Measurements from ENCODE around the gene AGTPBP1.

The AGTPBP1 gene

GRCh38 chr9:85716031-85716877 lies 25.5 kb downstream of the AGTPBP1 start:
- DNase-seq = no peak

GRCh38 chr9:85715587-85715986 lies 26.2 kb downstream of the AGTPBP1 start:
- DNase-seq = peak; percentile 44

DNA sequence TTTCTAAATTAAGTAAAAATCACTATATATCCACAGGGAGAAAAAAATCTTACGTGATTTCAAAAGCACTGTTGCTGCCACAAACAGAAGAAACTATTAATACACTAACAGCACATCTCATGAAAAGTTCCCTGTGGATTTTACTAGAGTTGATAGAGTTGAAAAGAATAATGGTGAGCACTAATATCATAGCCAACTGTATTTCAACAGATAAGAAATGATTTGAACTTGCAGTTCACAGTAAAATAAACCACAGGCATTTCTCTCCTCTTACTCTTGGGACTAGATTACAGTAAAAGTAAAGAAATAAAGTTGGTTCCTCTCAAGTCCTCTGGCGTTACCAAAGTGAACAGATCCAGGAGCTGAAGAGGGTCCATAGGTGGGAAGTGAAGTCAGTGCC lies 27.9 kb downstream of the AGTPBP1 start:
- DNase-seq = no peak

DNA sequence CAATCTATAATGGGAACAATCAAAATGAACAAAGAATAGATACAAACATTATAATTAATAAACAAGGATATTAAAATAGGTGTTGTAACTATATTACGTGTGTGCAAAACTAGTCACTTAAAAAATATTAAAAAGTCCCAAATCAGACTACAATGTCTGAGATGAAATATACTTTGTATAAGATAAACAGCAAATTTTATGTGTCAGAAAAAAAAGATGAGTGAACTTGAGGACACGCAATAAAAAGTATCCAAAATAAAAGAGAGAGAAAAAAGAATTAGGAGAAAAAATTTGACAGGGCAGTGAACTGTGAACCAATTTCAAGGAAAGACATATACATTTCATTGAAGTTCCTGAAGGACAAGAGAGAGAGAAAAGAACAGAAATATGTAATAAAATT lies 37.0 kb downstream of the AGTPBP1 start:
- no peak for DNase-seq

DNA sequence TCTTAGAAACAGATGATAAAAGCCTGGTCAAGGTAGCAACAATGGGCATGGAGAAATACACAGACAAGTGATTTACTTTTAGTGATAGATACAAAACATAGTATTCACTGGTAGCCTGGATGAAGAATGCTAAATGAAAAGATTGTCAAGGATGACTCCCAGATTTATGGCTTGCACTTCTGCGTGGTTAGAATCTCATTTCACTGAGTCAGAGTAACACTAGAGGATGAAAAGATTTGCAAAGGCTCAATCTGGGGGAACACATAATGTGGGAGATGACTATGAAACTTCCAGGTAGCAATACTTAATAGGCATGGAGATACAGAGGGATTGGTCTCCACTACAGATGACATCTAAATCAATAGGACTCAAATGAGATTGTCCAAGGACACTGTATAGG lies 38.4 kb downstream of the AGTPBP1 start:
- no peak for DNase-seq

- DNase-seq = no peak
Measured at GRCh38 chr9:85702726-85703289, 38.9 kb downstream of the AGTPBP1 start.

- no peak for DNase-seq
Measured at GRCh38 chr9:85702191-85702590, 39.6 kb downstream of the AGTPBP1 start.

- DNase-seq = no peak
Measured at GRCh38 chr9:85700330-85700729, 41.4 kb downstream of the AGTPBP1 start.

DNA sequence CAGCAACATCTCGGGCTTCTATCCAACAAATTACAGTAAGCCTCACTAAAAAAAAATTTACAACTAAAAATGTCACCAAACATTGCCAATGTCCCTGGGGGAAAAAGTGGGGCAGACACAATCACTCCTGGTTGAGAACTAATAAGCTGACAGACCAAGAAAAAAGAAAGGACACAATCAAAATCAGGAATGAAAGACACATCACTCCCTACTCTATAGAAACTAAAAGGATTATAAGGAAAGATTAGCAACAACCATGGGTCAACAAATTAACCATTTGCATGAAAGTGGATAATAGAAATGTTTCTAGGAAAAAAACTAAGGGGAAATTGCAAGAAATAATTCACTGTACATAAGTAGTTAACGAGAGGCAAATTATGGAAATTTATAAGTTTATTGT lies 53.4 kb downstream of the AGTPBP1 start:
- no peak for DNase-seq

DNA sequence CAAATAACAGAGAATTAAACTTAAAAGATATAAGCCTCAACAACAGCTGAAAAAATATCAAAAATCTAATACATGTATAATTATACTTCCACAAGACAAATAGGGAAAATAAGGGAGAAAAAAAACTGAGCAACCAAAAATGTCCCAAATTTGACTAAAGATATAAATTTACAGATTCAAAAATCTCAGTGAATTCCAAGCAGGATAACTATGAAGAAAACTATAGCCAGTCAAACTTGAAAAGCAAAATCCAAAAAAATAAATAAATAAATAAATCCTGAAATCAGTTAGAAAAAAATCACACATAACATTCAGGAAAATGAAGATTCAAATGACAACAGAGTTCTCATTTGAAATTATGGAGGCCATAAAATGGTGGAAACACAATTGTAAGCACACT lies 56.7 kb downstream of the AGTPBP1 start:
- no peak for DNase-seq

- DNase-seq = no peak
Measured at GRCh38 chr9:85676790-85677189, 65.0 kb downstream of the AGTPBP1 start.

DNA sequence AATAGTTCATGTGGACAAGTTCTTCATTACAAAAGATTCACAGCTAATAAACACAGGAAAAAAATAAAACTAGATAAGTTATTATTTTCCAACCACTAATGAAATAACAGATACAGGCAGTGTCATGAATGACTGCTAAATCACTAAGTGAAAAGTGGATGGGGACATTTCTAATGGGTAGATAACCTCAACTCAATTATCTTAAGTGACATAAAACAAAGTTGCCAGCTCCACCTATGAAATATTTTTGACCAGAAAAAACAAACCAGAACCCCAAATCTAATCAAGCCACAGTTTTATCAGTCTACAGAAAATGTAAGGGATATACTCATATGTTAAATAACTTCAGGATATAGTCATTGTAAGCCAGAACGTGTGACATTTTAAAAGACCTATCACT lies 74.4 kb downstream of the AGTPBP1 start:
- DNase-seq = no peak

GRCh38 chr9:85666086-85666485 lies 75.7 kb downstream of the AGTPBP1 start:
- no peak for DNase-seq

DNA sequence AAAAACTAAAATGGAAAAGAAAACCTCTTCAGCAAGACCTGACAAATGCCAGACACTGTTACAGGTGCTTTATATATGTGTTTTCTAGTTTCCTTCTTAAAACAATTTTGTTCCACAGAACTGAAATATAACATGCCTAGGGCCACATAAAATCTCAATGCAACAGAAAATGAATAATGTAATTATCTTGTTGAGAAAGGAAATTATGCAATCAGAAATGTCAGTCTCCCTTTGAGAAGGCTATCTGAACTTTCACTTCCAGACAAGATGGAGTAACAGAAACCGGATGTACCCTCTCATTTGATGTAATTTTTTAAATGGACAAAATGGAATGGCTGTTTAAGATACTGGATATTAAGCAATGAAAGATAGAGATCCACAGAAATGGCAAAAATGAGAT lies 79.2 kb downstream of the AGTPBP1 start:
- DNase-seq = no peak

GRCh38 chr9:85658716-85659115 lies 83.0 kb downstream of the AGTPBP1 start:
- DNase-seq = no peak

DNA sequence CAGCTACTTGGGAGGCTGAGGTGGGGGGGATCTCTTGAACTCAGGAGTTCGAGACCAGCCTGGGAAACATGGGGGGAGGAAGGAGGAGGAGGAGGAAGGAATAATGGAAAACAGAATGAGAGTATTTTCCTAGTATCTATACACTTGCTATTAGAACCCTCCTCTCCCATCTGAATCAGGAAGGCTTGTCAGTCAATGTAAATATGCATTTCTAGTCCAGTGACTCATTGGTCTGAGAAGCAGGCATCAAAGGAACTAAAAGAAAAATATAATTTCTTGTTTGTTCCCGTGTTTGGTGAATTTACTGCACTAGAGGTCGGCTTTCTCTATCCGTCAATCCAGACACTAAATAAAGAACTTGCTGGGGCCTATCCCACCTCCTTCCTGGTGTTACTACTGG lies 88.6 kb downstream of the AGTPBP1 start:
- no peak for DNase-seq

- DNase-seq = no peak
Measured at GRCh38 chr9:85647571-85647970, 94.2 kb downstream of the AGTPBP1 start.

DNA sequence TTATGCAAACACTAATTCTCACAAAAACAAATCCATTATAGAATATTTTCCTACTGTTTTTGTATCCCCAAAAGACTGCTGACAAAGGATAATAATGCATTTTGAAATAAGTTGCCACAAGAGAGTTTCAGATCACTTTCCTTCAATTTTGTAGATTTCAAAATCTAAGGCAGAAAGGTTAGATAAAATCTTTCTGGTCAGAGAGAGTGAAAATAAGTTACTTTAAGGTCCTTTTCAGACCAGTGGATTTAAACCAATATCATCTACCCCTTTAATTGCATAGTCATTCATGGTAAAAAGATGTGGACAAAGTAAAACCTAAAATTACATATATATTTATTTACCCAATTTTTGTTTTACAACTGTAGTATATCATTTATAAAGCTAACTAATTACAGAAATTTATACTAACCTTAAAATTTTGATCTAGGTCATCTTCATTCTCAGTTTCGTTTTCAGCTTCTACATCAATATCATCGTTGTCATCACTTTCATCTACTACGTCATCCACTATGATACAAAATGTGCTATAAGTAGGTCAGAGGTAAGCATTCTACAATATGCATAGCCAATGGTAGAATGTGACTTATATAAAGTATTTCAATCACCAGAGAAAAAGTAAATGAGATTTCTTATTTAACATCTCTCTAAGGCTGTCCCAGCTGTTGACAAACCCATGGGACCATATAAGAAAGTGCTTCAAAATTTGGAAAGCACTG lies 95.7 kb downstream of the AGTPBP1 start:
- DNase-seq = no peak

DNA sequence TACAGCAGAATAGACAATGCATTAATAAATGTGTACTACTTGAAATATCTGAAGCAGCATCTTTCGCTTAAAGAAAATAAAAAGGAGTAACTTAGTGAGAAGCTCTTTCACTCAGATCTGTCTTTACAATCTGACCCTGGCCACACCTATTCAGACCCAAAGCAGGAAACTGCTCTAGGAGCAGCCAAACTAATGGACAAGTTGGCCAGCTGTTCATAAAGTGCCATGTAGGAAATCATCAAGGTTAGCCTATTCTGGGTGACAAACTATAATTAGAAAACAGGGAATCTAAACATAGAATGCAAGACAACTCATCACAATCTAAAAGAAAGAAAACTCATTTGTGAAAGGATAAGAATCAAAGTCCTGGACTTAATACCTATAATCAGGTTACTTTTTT lies 101.3 kb downstream of the AGTPBP1 start:
- no peak for DNase-seq

DNA sequence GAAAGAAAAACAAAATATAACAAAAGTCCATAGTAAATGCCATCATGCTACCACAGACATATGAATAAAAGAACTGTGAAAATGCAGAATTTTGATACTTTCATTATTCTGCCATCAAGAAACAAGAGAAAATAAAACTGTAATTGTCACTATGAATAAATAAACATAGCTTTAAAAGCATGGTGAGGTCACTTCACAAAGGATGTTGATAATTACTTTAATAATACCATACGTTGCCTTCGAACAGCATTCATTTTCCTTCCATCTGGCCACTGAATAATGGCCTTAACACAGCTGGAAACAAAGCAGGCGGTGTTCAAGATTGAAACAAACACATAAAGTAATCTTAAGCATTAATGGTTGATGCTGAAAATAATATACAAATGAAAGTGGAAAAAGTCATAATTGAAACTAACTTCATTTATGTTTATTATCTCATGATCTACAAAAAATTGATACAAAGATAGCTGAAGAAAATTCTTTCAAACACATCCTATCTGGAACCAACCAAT lies 102.0 kb downstream of the AGTPBP1 start:
- DNase-seq = no peak

GRCh38 chr9:85631809-85632208 lies 109.9 kb downstream of the AGTPBP1 start:
- no peak for DNase-seq

GRCh38 chr9:85630676-85631075 lies 111.1 kb downstream of the AGTPBP1 start:
- no peak for DNase-seq

- no peak for DNase-seq
Measured at GRCh38 chr9:85617141-85617670, 124.5 kb downstream of the AGTPBP1 start.

GRCh38 chr9:85615792-85616191 lies 126.0 kb downstream of the AGTPBP1 start:
- no peak for DNase-seq
